ENCODE measurements around the gene CLEC20A. TPM values are rescaled to one million over a fixed set of nuclear protein-coding genes. Genes with fewer than 3 reads are reported as not detected.

CLEC20A gene
- total and polyA plus RNA-seq, 2 of the 8 experiments (the other 6 are each of a cell fraction or from before 2014, with no cell fraction given): not detected

- Histone ChIP-seq H3K4me2 (ENCODE audit: insufficient read depth in 1 of 2, low read depth in 2 of 2, low read length in 2 of 2) (no peak overlapping the region), H2BK5ac (ENCODE audit: low read depth, low read length) (no peak overlapping the region), H3K9me3 (ENCODE audit: insufficient read depth in 2 of 2, low read depth in 1 of 2, low read length in 1 of 2) (no peaks in the 10 kb centered on the region), H4K20me1 (replicated peaks in 1 of 2; ENCODE audit: control insufficient read depth in 1 of 2, insufficient read depth in 2 of 2, low read length in 2 of 2) (no peaks in the 10 kb centered on the region), H2BK20ac (ENCODE audit: low read length) (no peak overlapping the region), H2BK12ac (ENCODE audit: low read depth, low read length) (no peak overlapping the region), H3K56ac (replicated peaks; ENCODE audit: insufficient read length, low read depth, low read length) (no peak overlapping the region), H3K27ac (ENCODE audit: low read depth, low read length) (no peak overlapping the region), H2AK5ac (ENCODE audit: low read depth, low read length) (no peak overlapping the region), H3K79me1 (ENCODE audit: low read depth, low read length) (no peaks in the 10 kb centered on the region), H2BK120ac (replicated peaks; ENCODE audit: low read depth, low read length) (no peak overlapping the region), H4K8ac (ENCODE audit: extremely low read depth, insufficient read depth, low read length) (peak overlapping the region; percentile 22; the same call in 1 of the 2 replicates), H3K79me2 (ENCODE audit: control insufficient read depth in 1 of 2, insufficient read depth in 2 of 2, low read length in 2 of 2) (no peaks in the 10 kb centered on the region), H3K4ac (replicated peaks; ENCODE audit: insufficient read length, low read depth, low read length) (no peak overlapping the region), H3K27me3 (replicated peaks in 1 of 4; ENCODE audit: control insufficient read depth in 3 of 4, extremely low read depth in 1 of 4, insufficient read depth in 3 of 4, low read length in 3 of 4) (no peaks in the 10 kb centered on the region), H4K5ac (ENCODE audit: insufficient read length, low read depth, low read length) (no peak overlapping the region), H2BK15ac (ENCODE audit: low read length) (no peak overlapping the region), H2AFZ (ENCODE audit: low read length) (peak overlapping the region; percentile 79; the same call in 1 of the 2 replicates), H3K18ac (ENCODE audit: extremely low read depth, low read length) (no peak overlapping the region), H3K9ac (replicated peaks in 1 of 4; ENCODE audit: extremely low read depth in 1 of 4, low read depth in 3 of 4, low read length in 3 of 4) (no peak overlapping the region), H3K23me2 (ENCODE audit: low read depth, low read length) (no peaks in the 10 kb centered on the region), H3K23ac (ENCODE audit: insufficient read length) (no peak overlapping the region), H3K4me1 (replicated peaks in 1 of 4; ENCODE audit: control insufficient read depth in 3 of 4, insufficient read depth in 4 of 4, low read length in 3 of 4) (peaks cover 0 to 2% (median under 1%) of the 10 kb centered on the region in 4 experiments; a peak in 1 of 7 replicates), H3K4me3 (ENCODE audit: extremely low read depth in 1 of 4, insufficient read depth in 2 of 4, low read depth in 3 of 4, low read length in 4 of 4) (no peak overlapping the region), H3K14ac (ENCODE audit: insufficient read length) (no peak overlapping the region), H3K36me3 (ENCODE audit: control insufficient read depth in 2 of 4, insufficient read depth in 4 of 4, low read length in 3 of 4) (no peaks in the 10 kb centered on the region), H4K91ac (replicated peaks; ENCODE audit: insufficient read length, low read length) (no peak overlapping the region)
- 91% methylated on average over 10 of the region's 10 CpGs; no CpG with 5 or more reads in 1 of the 2 experiments for WGBS, 2 experiments (ENCODE audit: extremely low coverage in 1 of 2, insufficient coverage in 1 of 2, insufficient read length in 1 of 2, insufficient replicate concordance in 2 of 2, low coverage in 1 of 2, low lambda C conversion rate in 2 of 2, missing lambda C conversion rate in 1 of 2)
- CTCF ChIA-PET (ENCODE audit: partially characterized antibody): interaction anchor here (0.8 to 16.8 kb wide), 18 partner anchors 8 to 564 kb away, joined by 3 to 238 read pairs (median 4); no protein-coding TSS in a partner anchor
- FAIRE-seq (no peak), DNase-seq (ENCODE audit: low read depth in 1 of 2, low spot score in 2 of 2) (no peak)
- POLR2A ChIA-PET (ENCODE audit: partially characterized antibody): interaction anchor here (0.6 kb wide), 1 partner anchor 471 kb away, joined by 3 read pairs; no protein-coding TSS in a partner anchor
- TF ChIP-seq KDM4A (IDR thresholded peaks at IDR 0.05; ENCODE audit: low read depth, low read length, severe bottlenecking) (no peak), SP2 (IDR thresholded peaks at IDR 0.05; ENCODE audit: low read length) (no peak), BCL11A (IDR thresholded peaks at IDR 0.05; ENCODE audit: low read depth in 2 of 2, low read length in 2 of 2) (no peak), CBX8 (IDR thresholded peaks at IDR 0.05; ENCODE audit: borderline replicate concordance, low read depth, low read length) (no peak), RAD21 (IDR thresholded peaks at IDR 0.05 in 1 of 2, conservative IDR thresholded peaks at IDR 0.05 in 1 of 2; ENCODE audit: low read depth in 2 of 2, low read length in 2 of 2) (no peak), PHF8 (conservative IDR thresholded peaks at IDR 0.05; ENCODE audit: low read depth, low read length) (no peak), BACH1 (IDR thresholded peaks at IDR 0.05; ENCODE audit: low read length) (no peak), EGR1 (IDR thresholded peaks at IDR 0.05; ENCODE audit: borderline replicate concordance, low read depth, low read length) (no peak), CHD1 (IDR thresholded peaks at IDR 0.05; ENCODE audit: low read depth, low read length) (no peak), CBX5 (IDR thresholded peaks at IDR 0.05; ENCODE audit: low read depth, low read length) (no peak), TAF1 (IDR thresholded peaks at IDR 0.05; ENCODE audit: low read depth, low read length) (no peak), TBP (IDR thresholded peaks at IDR 0.05; ENCODE audit: low read depth, low read length) (no peak), RNF2 (IDR thresholded peaks at IDR 0.05; ENCODE audit: borderline replicate concordance, low read depth, low read length, missing control alignments, poor library complexity, severe bottlenecking) (no peak), CREB1 (IDR thresholded peaks at IDR 0.05) (no peak), SRF (IDR thresholded peaks at IDR 0.05; ENCODE audit: low read depth, low read length) (no peak)
Observed at GRCh38 chr1:178531887-178532286, 35.1 kb upstream of the CLEC20A start.

Measured in H1 (cell line).